HepG2 (cell line): ENCODE data around the gene QRFPR.

Source experiments
- CBX5 ChIP-seq: sonication (generic); formaldehyde crosslinking; IDR thresholded peaks from 2 replicates; pipeline ENCODE4 v1.4.0; 2020; ENCODE audit warnings: missing genetic modification reagents, borderline replicate concordance
- CC2D1A ChIP-seq: sonication (generic); formaldehyde crosslinking; IDR thresholded peaks from 2 replicates; pipeline ENCODE4 v1.8.1; 2023; ENCODE audit warnings: mild to moderate bottlenecking, missing genetic modification reagents
- EP300 ChIP-seq, 3 experiments: sonication (generic) in 1 of 3; formaldehyde crosslinking in 1 of 3; IDR thresholded peaks; 2 replicates each; pipeline versions ENCODE4 v1.5.1 to v1.6.1; 2011 to 2020; ENCODE audit warnings: low read depth in 2 of 3, low read length in 2 of 3, borderline replicate concordance in 1 of 3, improper control_type of control experiment in 1 of 3, mild to moderate bottlenecking in 1 of 3, missing genetic modification reagents in 1 of 3, moderate library complexity in 1 of 3
- FOSL1 ChIP-seq: sonication (generic); formaldehyde crosslinking; IDR thresholded peaks from 2 replicates; pipeline ENCODE4 v1.9.0; 2021; ENCODE audit warnings: missing genetic modification reagents, borderline replicate concordance
- GABPA ChIP-seq, 2 experiments: IDR thresholded peaks; 2 replicates each; pipeline ENCODE4 v1.6.1; 2011 to 2016; ENCODE audit warnings: low read depth in 2 of 2, low read length in 1 of 2, missing biosample characterization in 1 of 2, missing genetic modification characterization in 1 of 2
- HDAC6 ChIP-seq: fragments of 200-600 bp; sonication (generic); IDR thresholded peaks from 2 replicates; pipeline ENCODE4 v1.7.0; 2017; ENCODE audit warnings: mild to moderate bottlenecking, antibody characterized with exemption, low read length, low read depth
- KLF16 ChIP-seq, 2 experiments: sonication (generic) in 1 of 2; formaldehyde crosslinking in 1 of 2; IDR thresholded peaks; 2 replicates each; pipeline versions ENCODE4 v1.6.1 to v1.8.0; 2016 to 2023; ENCODE audit warnings: missing genetic modification reagents in 2 of 2, missing compliant biosample characterization in 1 of 2
- NFKBIZ ChIP-seq: IDR thresholded peaks from 2 replicates; pipeline ENCODE4 v1.6.1; 2018; ENCODE audit warnings: missing genetic modification reagents, missing compliant biosample characterization
- POLR2A ChIP-seq, 2 experiments: IDR thresholded peaks; 2 replicates each; pipeline ENCODE4 v1.6.1; 2011; ENCODE audit warnings: low read depth in 2 of 2, low read length in 2 of 2, mild to moderate bottlenecking in 1 of 2, moderate library complexity in 1 of 2; ENCODE audit not compliant: insufficient read depth in 1 of 2
- ZFP37 ChIP-seq: sonication (generic); formaldehyde crosslinking; IDR thresholded peaks from 2 replicates; pipeline ENCODE4 v1.4.0; 2020; ENCODE audit warnings: missing genetic modification reagents, borderline replicate concordance
- ZNF556 ChIP-seq: sonication (generic); formaldehyde crosslinking; IDR thresholded peaks from 2 replicates; pipeline ENCODE4 v1.4.0; 2020; ENCODE audit warnings: mild to moderate bottlenecking, missing genetic modification reagents, borderline replicate concordance
- TF ChIP-seq, protein P1 (sequence below): sonication (generic); formaldehyde crosslinking; IDR thresholded peaks from 2 replicates; pipeline ENCODE4 v1.4.0; 2020; ENCODE audit warnings: missing genetic modification reagents
- TF ChIP-seq, protein P2 (sequence below): sonication (generic); formaldehyde crosslinking; IDR thresholded peaks from 2 replicates; pipeline ENCODE4 v1.5.0; 2020; ENCODE audit warnings: mild to moderate bottlenecking, missing genetic modification reagents, moderate library complexity
- TF ChIP-seq, protein P3 (sequence below): sonication (generic); formaldehyde crosslinking; IDR thresholded peaks from 2 replicates; pipeline ENCODE4 v1.4.0; 2020; ENCODE audit warnings: mild to moderate bottlenecking, missing genetic modification reagents

DNA sequence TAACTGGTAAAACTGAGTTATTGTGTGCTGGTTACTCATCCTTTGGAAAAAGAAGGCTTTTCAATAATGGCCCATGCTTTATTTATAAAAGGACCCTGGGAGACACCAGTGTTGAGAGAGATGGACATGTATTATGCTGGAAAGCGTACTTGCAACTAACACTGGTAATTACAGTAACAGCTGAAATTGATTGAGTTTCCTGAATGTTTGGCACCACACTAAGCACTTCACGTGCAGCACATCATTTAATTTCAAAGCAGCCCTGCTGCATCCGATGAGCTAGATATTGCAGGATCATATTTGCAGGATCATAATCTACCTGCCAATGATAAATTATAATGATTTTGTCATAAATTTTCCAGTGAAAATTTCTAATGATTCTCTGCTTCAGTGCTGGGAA, 81.5 kb downstream of the QRFPR start:
- TF ChIP-seq CC2D1A (CRISPR knock-in tag) (no peak), ZFP37 (CRISPR knock-in tag) (no peak), EP300 (IDR thresholded peaks at IDR 0.05; ENCODE audit: low read depth in 2 of 2, low read length in 2 of 2) (no peak), EP300 (CRISPR knock-in tag; IDR thresholded peaks at IDR 0.05; ENCODE audit: borderline replicate concordance) (no peak), POLR2A (IDR thresholded peaks at IDR 0.05; ENCODE audit: insufficient read depth in 1 of 2, low read depth in 2 of 2, low read length in 2 of 2) (no peak), FOSL1 (no peak), GABPA (IDR thresholded peaks at IDR 0.05; ENCODE audit: low read depth, low read length) (no peak), GABPA (CRISPR knock-in tag; IDR thresholded peaks at IDR 0.05; ENCODE audit: low read depth) (no peak), ZNF556 (CRISPR knock-in tag) (no peak), NFKBIZ (no peak), KLF16 (CRISPR knock-in tag; IDR thresholded peaks at IDR 0.05) (no peak), HDAC6 (no peak), CBX5 (CRISPR knock-in tag) (no peak)
- TF ChIP-seq, protein P1, sequence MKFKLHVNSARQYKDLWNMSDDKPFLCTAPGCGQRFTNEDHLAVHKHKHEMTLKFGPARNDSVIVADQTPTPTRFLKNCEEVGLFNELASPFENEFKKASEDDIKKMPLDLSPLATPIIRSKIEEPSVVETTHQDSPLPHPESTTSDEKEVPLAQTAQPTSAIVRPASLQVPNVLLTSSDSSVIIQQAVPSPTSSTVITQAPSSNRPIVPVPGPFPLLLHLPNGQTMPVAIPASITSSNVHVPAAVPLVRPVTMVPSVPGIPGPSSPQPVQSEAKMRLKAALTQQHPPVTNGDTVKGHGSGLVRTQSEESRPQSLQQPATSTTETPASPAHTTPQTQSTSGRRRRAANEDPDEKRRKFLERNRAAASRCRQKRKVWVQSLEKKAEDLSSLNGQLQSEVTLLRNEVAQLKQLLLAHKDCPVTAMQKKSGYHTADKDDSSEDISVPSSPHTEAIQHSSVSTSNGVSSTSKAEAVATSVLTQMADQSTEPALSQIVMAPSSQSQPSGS (CRISPR knock-in tag): no peak
- TF ChIP-seq, protein P2, sequence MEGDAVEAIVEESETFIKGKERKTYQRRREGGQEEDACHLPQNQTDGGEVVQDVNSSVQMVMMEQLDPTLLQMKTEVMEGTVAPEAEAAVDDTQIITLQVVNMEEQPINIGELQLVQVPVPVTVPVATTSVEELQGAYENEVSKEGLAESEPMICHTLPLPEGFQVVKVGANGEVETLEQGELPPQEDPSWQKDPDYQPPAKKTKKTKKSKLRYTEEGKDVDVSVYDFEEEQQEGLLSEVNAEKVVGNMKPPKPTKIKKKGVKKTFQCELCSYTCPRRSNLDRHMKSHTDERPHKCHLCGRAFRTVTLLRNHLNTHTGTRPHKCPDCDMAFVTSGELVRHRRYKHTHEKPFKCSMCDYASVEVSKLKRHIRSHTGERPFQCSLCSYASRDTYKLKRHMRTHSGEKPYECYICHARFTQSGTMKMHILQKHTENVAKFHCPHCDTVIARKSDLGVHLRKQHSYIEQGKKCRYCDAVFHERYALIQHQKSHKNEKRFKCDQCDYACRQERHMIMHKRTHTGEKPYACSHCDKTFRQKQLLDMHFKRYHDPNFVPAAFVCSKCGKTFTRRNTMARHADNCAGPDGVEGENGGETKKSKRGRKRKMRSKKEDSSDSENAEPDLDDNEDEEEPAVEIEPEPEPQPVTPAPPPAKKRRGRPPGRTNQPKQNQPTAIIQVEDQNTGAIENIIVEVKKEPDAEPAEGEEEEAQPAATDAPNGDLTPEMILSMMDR (CRISPR knock-in tag): no peak
- TF ChIP-seq, protein P3, sequence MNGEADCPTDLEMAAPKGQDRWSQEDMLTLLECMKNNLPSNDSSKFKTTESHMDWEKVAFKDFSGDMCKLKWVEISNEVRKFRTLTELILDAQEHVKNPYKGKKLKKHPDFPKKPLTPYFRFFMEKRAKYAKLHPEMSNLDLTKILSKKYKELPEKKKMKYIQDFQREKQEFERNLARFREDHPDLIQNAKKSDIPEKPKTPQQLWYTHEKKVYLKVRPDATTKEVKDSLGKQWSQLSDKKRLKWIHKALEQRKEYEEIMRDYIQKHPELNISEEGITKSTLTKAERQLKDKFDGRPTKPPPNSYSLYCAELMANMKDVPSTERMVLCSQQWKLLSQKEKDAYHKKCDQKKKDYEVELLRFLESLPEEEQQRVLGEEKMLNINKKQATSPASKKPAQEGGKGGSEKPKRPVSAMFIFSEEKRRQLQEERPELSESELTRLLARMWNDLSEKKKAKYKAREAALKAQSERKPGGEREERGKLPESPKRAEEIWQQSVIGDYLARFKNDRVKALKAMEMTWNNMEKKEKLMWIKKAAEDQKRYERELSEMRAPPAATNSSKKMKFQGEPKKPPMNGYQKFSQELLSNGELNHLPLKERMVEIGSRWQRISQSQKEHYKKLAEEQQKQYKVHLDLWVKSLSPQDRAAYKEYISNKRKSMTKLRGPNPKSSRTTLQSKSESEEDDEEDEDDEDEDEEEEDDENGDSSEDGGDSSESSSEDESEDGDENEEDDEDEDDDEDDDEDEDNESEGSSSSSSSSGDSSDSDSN (CRISPR knock-in tag): no peak
